Transverse colon (tissue), 4 donors: Measurements from ENCODE around the gene RBMX. TPM values are rescaled to one million over a fixed set of nuclear protein-coding genes. Genes with fewer than 3 reads are reported as not detected.

Experiments
- DNase-seq: peaks from one replicate; pipeline ENCODE4 v3.0.0-alpha.2; 2019
- H3K27ac ChIP-seq, 4 donors: fragments of 200-600 bp; sonication (generic); 2 replicates each; pipeline ENCODE4 v1.5.1; 2016 to 2018; ENCODE audit warnings: inconsistent platforms in 4 of 4
- H3K27me3 ChIP-seq: fragments of 200-600 bp; sonication (generic); 2 replicates; pipeline ENCODE4 v1.5.1; 2017; ENCODE audit warnings: inconsistent platforms
- H3K36me3 ChIP-seq, 4 donors: fragments of 200-600 bp; sonication (generic); 2 replicates each; pipeline ENCODE4 v1.5.1; 2017 to 2019; ENCODE audit warnings: inconsistent platforms in 4 of 4
- H3K4me1 ChIP-seq, 4 donors: fragments of 200-600 bp; sonication (generic); 2 replicates each; pipeline ENCODE4 v1.5.1; 2017 to 2020; ENCODE audit warnings: inconsistent platforms in 4 of 4
- H3K4me3 ChIP-seq, 4 donors: fragments of 200-600 bp; sonication (generic); 1 replicate in 1 of 4; 2 replicates in 3 of 4; pipeline versions ENCODE4 v1.5.1 to v1.6.1; 2017 to 2019; ENCODE audit warnings: inconsistent platforms in 4 of 4
- H3K9me3 ChIP-seq, 2 donors: fragments of 200-600 bp; sonication (generic); 2 replicates each; pipeline ENCODE4 v1.5.1; 2017 to 2019; ENCODE audit warnings: inconsistent platforms in 2 of 2
- CTCF ChIP-seq, 5 experiments: fragments of 200-600 bp in 3 of 5; fragments of 450-650 bp in 2 of 5; sonication (generic) in 3 of 5; IDR thresholded peaks; 1 replicate in 2 of 5; 2 replicates in 3 of 5; pipeline ENCODE4 v1.5.1; 2016 to 2017; ENCODE audit warnings: antibody characterized with exemption in 5 of 5, inconsistent platforms in 3 of 5, mild to moderate bottlenecking in 2 of 5, moderate library complexity in 1 of 5
- EP300 ChIP-seq: sonication (generic); formaldehyde crosslinking; IDR thresholded peaks from one replicate; pipeline ENCODE4 v1.6.1; 2017; ENCODE audit warnings: antibody characterized with exemption, low read depth
- POLR2A ChIP-seq: fragments of 450-650 bp; IDR thresholded peaks from one replicate; pipeline ENCODE4 v1.6.1; 2016; ENCODE audit warnings: antibody characterized with exemption, mild to moderate bottlenecking, moderate library complexity
- POLR2AphosphoS5 ChIP-seq, 3 donors: sonication (generic); formaldehyde crosslinking; IDR thresholded peaks; one replicate each; pipeline ENCODE4 v1.6.1; 2016; ENCODE audit warnings: antibody characterized with exemption in 3 of 3
- WGBS, 2 donors: methylation state at CpG; one replicate each; pipeline ENCODE4 v1.1.5; 2018; ENCODE audit warnings: low coverage in 1 of 2; 5-methylcytosine and 5-hydroxymethylcytosine counted together
- in situ Hi-C, 4 donors: fragments of 200-750 bp; cut with MboI; loops; one replicate each; pipeline versions ENCODE4 v1.15.0 to v1.15.1; 2017; ENCODE audit warnings: low sequenced_read_pairs in 3 of 4, low pct_ligation_motif_present in 1 of 4, low pct_unique_long_range_greater_than_20kb in 1 of 4
- intact Hi-C: fragments of 100-400 bp; cut with DNase I; formaldehyde crosslinking; loops from one replicate; pipeline ENCODE4 v1.15.1; 2023; ENCODE audit warnings: low total_unique reads
- total RNA-seq, 4 donors: library from RNA; depleted of rRNA; stranded (reverse); fragments of >200 nt; gene quantifications; one replicate each; pipeline ENCODE4 v1.1.0, GENCODE V29; 2016

Gene RBMX
- total RNA-seq, 4 donors from 2014 or later, result 116 to 212 (median 206) TPM

DNA sequence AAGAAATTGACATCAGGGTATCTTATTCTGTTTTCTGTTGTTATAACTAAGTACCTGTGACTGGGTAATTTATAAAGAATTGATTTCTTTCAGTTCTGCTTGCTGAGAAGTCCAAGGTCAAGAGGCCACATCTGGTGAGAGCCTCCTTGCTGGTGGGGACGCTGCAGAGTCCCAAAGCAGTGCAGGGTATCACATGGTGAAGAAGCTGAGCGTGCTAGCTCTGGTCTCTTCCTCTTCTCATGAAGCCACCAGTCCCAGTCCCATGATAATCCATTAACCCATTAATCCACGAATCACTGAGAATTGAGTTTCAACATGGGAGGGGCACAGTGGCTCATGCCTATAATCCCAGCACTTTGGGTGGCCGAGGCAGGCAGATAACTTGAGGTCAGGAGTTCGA is 18.0 kb downstream of the RBMX start:
- no peaks in the 10 kb centered on the region for H3K36me3 ChIP-seq
- no peak overlapping the region for H3K4me3 ChIP-seq
- TF ChIP-seq POLR2AphosphoS5 (IDR thresholded peaks at IDR 0.05), result no peak
- no peak for TF ChIP-seq POLR2A
- TF ChIP-seq EP300, result no peak
- TF ChIP-seq CTCF (IDR thresholded peaks at IDR 0.05), result no peak
- H3K9me3 ChIP-seq, result no peaks in the 10 kb centered on the region
- DNase-seq, result no peak
- WGBS, 2 donors, result 20 to 57% methylated on average over 1 to 5 of the region's 5 CpGs
- in situ Hi-C loops (no loop called here), intact Hi-C loops (no loop called here)
- no peak overlapping the region for H3K27ac ChIP-seq
- no peaks in the 10 kb centered on the region for H3K27me3 ChIP-seq
- no peaks in the 10 kb centered on the region for H3K4me1 ChIP-seq

- H3K27ac ChIP-seq, result no peak overlapping the region
- no peaks in the 10 kb centered on the region for H3K4me1 ChIP-seq
- no peaks in the 10 kb centered on the region for H3K36me3 ChIP-seq
- no peak for DNase-seq
- H3K4me3 ChIP-seq, result no peak overlapping the region
- in situ Hi-C loops, result no loop called here
- no peaks in the 10 kb centered on the region for H3K9me3 ChIP-seq
- no peaks in the 10 kb centered on the region for H3K27me3 ChIP-seq
- intact Hi-C loops, result no loop called here
- no peak for TF ChIP-seq POLR2AphosphoS5 (IDR thresholded peaks at IDR 0.05)
- TF ChIP-seq CTCF (IDR thresholded peaks at IDR 0.05), result no peak
- TF ChIP-seq EP300, result no peak
- no peak for TF ChIP-seq POLR2A
- 47 to 89% methylated on average over 1 of the region's 1 CpG for WGBS, 2 donors
Observed at GRCh38 chrX:136861877-136862276, 18.6 kb downstream of the RBMX start.

DNA sequence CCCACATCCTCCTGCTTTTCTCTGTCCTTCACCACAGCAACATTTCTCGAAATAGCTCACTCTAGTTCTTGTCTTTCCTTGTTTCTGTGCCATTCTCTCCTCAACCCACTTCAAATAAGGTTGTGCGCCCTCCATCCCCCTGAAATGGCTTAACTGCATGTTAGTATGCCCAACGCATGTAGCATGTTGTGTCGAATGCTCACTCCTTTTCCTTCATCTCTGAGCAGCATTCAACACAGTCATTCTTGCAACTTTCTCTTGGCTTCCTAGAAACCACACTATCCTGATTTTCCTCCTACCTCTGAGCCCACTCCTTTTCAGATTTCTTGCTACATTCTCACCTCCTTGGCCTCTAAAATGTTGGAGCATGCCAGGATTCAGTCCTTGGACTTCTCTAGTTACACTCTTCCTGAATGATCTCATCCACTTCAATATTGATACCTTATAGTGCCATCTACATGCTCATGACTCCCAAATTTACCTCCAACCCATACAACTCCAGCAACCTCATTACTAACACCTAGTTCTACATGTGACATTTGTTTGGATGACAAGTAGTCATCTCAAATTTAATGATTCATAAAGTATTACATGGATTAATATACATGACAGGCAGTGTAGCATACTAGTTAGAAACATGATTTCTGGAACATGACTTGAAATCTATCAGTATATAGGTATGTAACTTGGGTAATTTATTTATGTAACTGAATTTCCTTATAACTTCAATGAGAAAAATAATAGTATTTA is 22.3 kb downstream of the RBMX start:
- no peak for TF ChIP-seq POLR2AphosphoS5 (IDR thresholded peaks at IDR 0.05)
- no peak for TF ChIP-seq POLR2A
- no peak for TF ChIP-seq EP300
- no peak for TF ChIP-seq CTCF (IDR thresholded peaks at IDR 0.05)
- intact Hi-C loops (no loop called here), in situ Hi-C loops (no loop called here)
- Histone ChIP-seq H3K27me3 (no peaks in the 10 kb centered on the region), H3K27ac (no peak overlapping the region), H3K9me3 (no peaks in the 10 kb centered on the region), H3K36me3 (no peaks in the 10 kb centered on the region), H3K4me3 (no peak overlapping the region), H3K4me1 (no peaks in the 10 kb centered on the region)
- DNase-seq, result no peak
- WGBS, 2 donors, result 80% methylated on average over 4 of the region's 4 CpGs; no CpG with 5 or more reads in 1 of the 2 donors

DNA sequence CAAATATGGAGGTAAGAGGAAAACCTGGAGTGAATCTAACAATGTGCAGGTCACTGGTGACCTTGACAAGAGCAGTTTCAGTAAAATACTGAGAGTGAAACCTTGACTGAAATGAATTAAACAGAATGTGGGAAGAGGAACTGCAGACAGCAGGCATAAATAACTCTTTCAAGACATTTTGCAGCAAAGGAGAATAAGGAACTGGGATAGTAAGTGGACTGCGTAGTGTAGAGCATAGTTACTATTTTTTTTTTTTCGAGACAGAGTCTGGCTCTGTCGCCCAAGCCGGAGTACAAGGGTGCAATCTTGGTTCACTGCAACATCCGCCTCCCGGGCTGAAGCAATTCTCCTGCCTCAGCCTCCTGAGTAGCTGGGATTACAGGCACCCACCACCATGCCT is 24.0 kb downstream of the RBMX start:
- H3K36me3 ChIP-seq, result no peaks in the 10 kb centered on the region
- TF ChIP-seq EP300 (no peak), CTCF (IDR thresholded peaks at IDR 0.05) (no peak), POLR2AphosphoS5 (IDR thresholded peaks at IDR 0.05) (no peak), POLR2A (no peak)
- no peaks in the 10 kb centered on the region for H3K27me3 ChIP-seq
- no peak for DNase-seq
- 88 to 91% methylated on average over 1 to 6 of the region's 6 CpGs for WGBS, 2 donors
- intact Hi-C loops (no loop called here), in situ Hi-C loops (no loop called here)
- H3K4me3 ChIP-seq, result no peak overlapping the region
- no peak overlapping the region for H3K27ac ChIP-seq
- no peaks in the 10 kb centered on the region for H3K4me1 ChIP-seq
- no peaks in the 10 kb centered on the region for H3K9me3 ChIP-seq
